HCT116 (cell line): ENCODE data around the gene ZRANB1. TPM values are rescaled to one million over a fixed set of nuclear protein-coding genes. Genes with fewer than 3 reads are reported as not detected.

Experiments
- ATAC-seq: fragments of 200-7000 bp; cut with Tn5 transposase; 2 replicates; pipeline ENCODE4 v1.9.1; 2020; ENCODE audit warnings: mild to moderate bottlenecking, moderate library complexity
- BruUV-seq: library from RNA; stranded (reverse); fragments of 400-500 nt; replicated peaks from 2 replicates; lab custom pipeline; 2021; lab: Mats Ljungman, UMichigan
- CTCF ChIA-PET: fragments of 300-600 bp; sonication (Branson Sonifier 250); formaldehyde crosslinking; loops from one replicate; lab custom pipeline; 2021; ENCODE audit warnings: antibody characterized with exemption; lab: Charles Lee
- POLR2A ChIA-PET: fragments of 300-600, 350-600 bp; sonication (Branson Sonifier 250); formaldehyde crosslinking; loops from one replicate; lab custom pipeline; 2021; ENCODE audit warnings: antibody characterized with exemption; lab: Charles Lee
- RAD21 ChIA-PET, 2 experiments: fragments of 300-600 bp; sonication (Branson Sonifier 250); formaldehyde crosslinking; loops; one replicate each; lab custom pipeline; 2023; ENCODE audit warnings: low total read pairs in 2 of 2; ENCODE audit not compliant: uncharacterized antibody in 2 of 2, unreplicated experiment in 2 of 2, low non-redundant PET in 1 of 2; lab: Charles Lee
- DNase-seq: peaks from one replicate; pipeline ENCODE4 v3.0.0-alpha.2; 2010; ENCODE audit warnings: low read depth, low spot score
- H2AFZ ChIP-seq: fragments of 200-600 bp; shearing (Covaris generic), sonication (generic); 2 replicates; pipeline ENCODE4 v1.6.1; 2017; ENCODE audit warnings: low read depth, mixed run types, mixed read lengths, antibody characterized with exemption, low read length; ENCODE audit not compliant: poor library complexity, severe bottlenecking
- H3K27ac ChIP-seq: 2 replicates; pipeline ENCODE4 v1.5.1; 2012; ENCODE audit warnings: low read depth, low read length
- H3K27me3 ChIP-seq: fragments of 200-600 bp; sonication (generic); 2 replicates; pipeline ENCODE4 v1.6.1; 2016; ENCODE audit warnings: mixed run types, low read length, mixed read lengths; ENCODE audit not compliant: insufficient read depth
- H3K36me3 ChIP-seq, 2 experiments: fragments of 200-500 bp in 1 of 2; fragments of 200-600 bp in 1 of 2; sonication (Bioruptor generic) in 1 of 2; sonication (generic) in 1 of 2; 2 replicates each; pipeline versions ENCODE4 v1.5.1 to v1.6.1; 2014 to 2016; ENCODE audit warnings: low read length in 2 of 2, inconsistent platforms in 1 of 2, mixed read lengths in 1 of 2, mixed run types in 1 of 2; ENCODE audit not compliant: insufficient read depth in 2 of 2, control insufficient read depth in 1 of 2
- H3K4me1 ChIP-seq, 2 experiments: fragments of 200-600 bp in 1 of 2; sonication (generic) in 1 of 2; 2 replicates each; pipeline versions ENCODE4 v1.5.1 to v1.6.1; 2012 to 2017; ENCODE audit warnings: low read length in 2 of 2, inconsistent platforms in 1 of 2, mild to moderate bottlenecking in 1 of 2, mixed read lengths in 1 of 2, mixed run types in 1 of 2, moderate library complexity in 1 of 2; ENCODE audit not compliant: insufficient read depth in 2 of 2, control insufficient read depth in 1 of 2
- H3K4me2 ChIP-seq: fragments of 200-600 bp; sonication (generic); 2 replicates; pipeline ENCODE4 v1.6.1; 2017; ENCODE audit warnings: mixed run types, low read length, mixed read lengths
- H3K4me3 ChIP-seq, 2 experiments: fragments of 200-600 bp in 1 of 2; sonication (generic) in 1 of 2; replicated peaks in 1 of 2; 2 replicates each; pipeline ENCODE4 v1.5.1; 2011 to 2016; ENCODE audit warnings: low read length in 2 of 2, control low read depth in 1 of 2, low read depth in 1 of 2, mild to moderate bottlenecking in 1 of 2, mixed read lengths in 1 of 2, mixed run types in 1 of 2
- H3K79me2 ChIP-seq: fragments of 200-600 bp; sonication (generic); 2 replicates; pipeline ENCODE4 v1.6.1; 2017; ENCODE audit warnings: mild to moderate bottlenecking, mixed run types, low read length, moderate library complexity, mixed read lengths; ENCODE audit not compliant: insufficient read depth
- H3K9ac ChIP-seq: fragments of 200-600 bp; sonication (generic); 2 replicates; pipeline ENCODE4 v1.6.1; 2016; ENCODE audit warnings: low read length, mixed read lengths
- H3K9me2 ChIP-seq: fragments of 200-600 bp; sonication (generic), shearing (Covaris generic); 2 replicates; pipeline ENCODE4 v1.6.1; 2017; ENCODE audit warnings: mixed run types, mild to moderate bottlenecking, moderate library complexity; ENCODE audit not compliant: insufficient read depth
- H3K9me3 ChIP-seq, 2 experiments: fragments of 200-500 bp in 1 of 2; fragments of 200-600 bp in 1 of 2; sonication (Bioruptor generic) in 1 of 2; sonication (generic) in 1 of 2; 2 replicates each; pipeline ENCODE4 v1.6.1; 2014 to 2017; ENCODE audit warnings: low read length in 2 of 2, mixed read lengths in 2 of 2, inconsistent platforms in 1 of 2, low read depth in 1 of 2, mild to moderate bottlenecking in 1 of 2, mixed run types in 1 of 2, moderate library complexity in 1 of 2; ENCODE audit not compliant: control insufficient read depth in 1 of 2, insufficient read depth in 1 of 2
- H4K20me1 ChIP-seq: fragments of 200-600 bp; sonication (generic), shearing (Covaris generic); 2 replicates; pipeline ENCODE4 v1.6.1; 2017; ENCODE audit warnings: mixed run types, mild to moderate bottlenecking, moderate library complexity; ENCODE audit not compliant: insufficient read depth
- CBX3 ChIP-seq: IDR thresholded peaks from 2 replicates; pipeline ENCODE4 v1.6.1; 2012; ENCODE audit warnings: low read depth
- EGR1 ChIP-seq: IDR thresholded peaks from 2 replicates; pipeline ENCODE4 v1.6.1; 2012; ENCODE audit warnings: low read depth
- ELF1 ChIP-seq: IDR thresholded peaks from 2 replicates; pipeline ENCODE4 v1.6.1; 2012; ENCODE audit warnings: low read depth, borderline replicate concordance
- EZH2 ChIP-seq: fragments of 200-600 bp; sonication (generic); IDR thresholded peaks from 2 replicates; pipeline ENCODE4 v1.6.1; 2017; ENCODE audit warnings: antibody characterized with exemption, mixed run types
- EZH2phosphoT487 ChIP-seq: fragments of 200-600 bp; IDR thresholded peaks from 2 replicates; pipeline ENCODE4 v1.6.1; 2018; ENCODE audit warnings: antibody characterized with exemption, borderline replicate concordance
- RAD21 ChIP-seq: IDR thresholded peaks from 2 replicates; pipeline ENCODE4 v1.6.1; 2012; ENCODE audit warnings: low read depth, mild to moderate bottlenecking
- SRF ChIP-seq: IDR thresholded peaks from 2 replicates; pipeline ENCODE4 v1.6.1; 2012; ENCODE audit warnings: low read depth
- YY1 ChIP-seq: IDR thresholded peaks from 2 replicates; pipeline ENCODE4 v1.6.1; 2011; ENCODE audit warnings: low read length, low read depth, moderate library complexity, mild to moderate bottlenecking; ENCODE audit not compliant: insufficient replicate concordance; ENCODE audit errors: extremely low read depth
- ZFX ChIP-seq: fragments of 450-650 bp; IDR thresholded peaks from 2 replicates; pipeline ENCODE4 v1.6.1; 2017
- ZNF274 ChIP-seq: fragments of 200-500 bp; sonication (Bioruptor generic); IDR thresholded peaks from 2 replicates; pipeline ENCODE4 v1.6.1; 2014; ENCODE audit warnings: mild to moderate bottlenecking, low read depth, low read length, inconsistent platforms
- intact Hi-C: fragments of 100-400 bp; cut with micrococcal nuclease; formaldehyde crosslinking; loops from 2 replicates; pipeline ENCODE4 v1.10.0; 2022
- total RNA-seq: library from RNA; stranded (reverse); gene quantifications from one replicate; pipeline ENCODE4 v1.2.1, GENCODE V29; 2021; ENCODE audit not compliant: unreplicated experiment
- TF ChIP-seq, protein P1 (sequence below), 3 experiments: fragments of 200-600 bp in 1 of 3; sonication (generic) in 1 of 3; IDR thresholded peaks in 2 of 3; conservative IDR thresholded peaks in 1 of 3; 2 replicates each; pipeline ENCODE4 v1.5.1; 2012 to 2017; ENCODE audit warnings: low read depth in 2 of 3, low read length in 2 of 3, antibody characterized with exemption in 1 of 3, borderline replicate concordance in 1 of 3, control low read depth in 1 of 3, mild to moderate bottlenecking in 1 of 3, mixed read lengths in 1 of 3, mixed run types in 1 of 3, moderate library complexity in 1 of 3; ENCODE audit not compliant: insufficient read depth in 1 of 3
- TF ChIP-seq, protein P2 (sequence below): IDR thresholded peaks from 2 replicates; pipeline ENCODE4 v1.6.1; 2011; ENCODE audit warnings: mild to moderate bottlenecking, low read length, moderate library complexity; ENCODE audit not compliant: insufficient replicate concordance; ENCODE audit errors: extremely low read depth
- TF ChIP-seq, protein P3 (sequence below): IDR thresholded peaks from 2 replicates; pipeline ENCODE4 v1.6.1; 2012

The ZRANB1 gene
- total RNA-seq, 1 experiment from 2014 or later: 23.9 TPM

DNA sequence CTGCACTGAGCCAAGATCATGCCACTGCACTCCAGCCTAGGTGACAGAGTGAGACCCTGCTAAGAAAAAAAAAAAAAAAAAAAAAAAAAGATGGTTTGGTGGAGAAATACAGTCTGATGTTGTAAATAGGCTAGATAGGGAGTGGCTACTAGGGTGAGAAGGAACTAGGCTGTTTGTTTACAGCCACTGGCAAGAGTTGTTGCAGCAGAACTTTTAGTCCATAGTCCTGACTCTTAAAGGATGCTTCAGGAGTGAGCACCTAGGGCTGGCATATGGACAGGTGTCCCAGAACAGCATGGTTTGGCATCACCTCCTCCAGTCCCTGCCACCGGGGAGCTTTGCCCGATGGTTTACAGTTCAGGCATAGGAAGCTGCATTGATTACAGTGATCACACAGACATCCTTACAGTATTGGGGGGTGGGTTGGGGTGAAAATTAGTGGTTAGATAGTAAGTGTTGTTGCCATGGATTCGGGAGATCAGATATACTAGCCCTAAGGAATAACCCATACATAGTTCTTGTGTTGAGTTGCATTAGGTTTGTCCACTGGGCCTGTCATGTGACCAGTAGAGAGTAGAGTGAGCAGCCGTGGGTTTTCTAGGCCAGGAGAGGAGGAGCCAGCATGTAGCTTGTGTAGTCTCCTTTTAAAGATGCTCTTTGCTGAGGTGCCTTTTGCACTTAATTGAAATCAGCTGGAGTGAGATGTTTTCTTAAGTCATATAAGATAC lies 35.9 kb downstream of the ZRANB1 start:
- ChIA-PET CTCF (no interaction called here), POLR2A (interaction anchor here (0.6 to 1.5 kb wide), 2 partner anchors 16 to 186 kb away, joined by 3 read pairs; no protein-coding TSS in a partner anchor), RAD21 (no interaction called here)
- Histone ChIP-seq H3K36me3 (peaks cover 19 to 23% of the 10 kb centered on the region in 2 experiments; a peak in 2 of 4 replicates), H3K4me1 (no peaks in the 10 kb centered on the region), H4K20me1 (peaks cover 20% of the 10 kb centered on the region; the same call in 1 of the 2 replicates), H3K9ac (no peak overlapping the region), H3K9me2 (no peaks in the 10 kb centered on the region), H2AFZ (no peak overlapping the region), H3K79me2 (peaks cover 42% of the 10 kb centered on the region), H3K4me2 (no peak overlapping the region), H3K4me3 (no peak overlapping the region), H3K27me3 (no peaks in the 10 kb centered on the region), H3K27ac (no peak overlapping the region), H3K9me3 (no peaks in the 10 kb centered on the region)
- intact Hi-C loops: no loop called here
- no peak for TF ChIP-seq ZNF274
- no peak for TF ChIP-seq ELF1
- peak; percentile 30; the same call in 1 of the 2 replicates for ATAC-seq
- no peak for DNase-seq
- no TSS peak for BruUV-seq

DNA sequence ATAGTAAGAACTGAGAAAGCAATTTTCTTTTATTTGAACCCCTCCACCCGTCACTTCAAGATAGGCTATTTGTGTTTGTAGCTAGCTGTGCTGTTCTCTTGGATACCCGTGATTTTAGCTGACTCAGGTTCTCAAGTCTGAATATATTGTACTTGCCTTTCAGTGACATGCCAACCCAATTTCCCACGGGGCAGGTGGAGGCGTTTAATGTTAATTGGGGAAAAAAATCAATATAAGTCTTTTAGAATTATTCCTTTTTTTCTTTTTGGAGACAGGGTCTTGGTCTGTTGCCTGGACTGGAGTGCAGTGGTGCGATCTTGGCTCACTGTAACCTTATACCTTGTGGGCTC lies 36.4 kb downstream of the ZRANB1 start:
- POLR2A ChIA-PET: interaction anchor here (1.5 kb wide), 1 partner anchor 17 kb away, joined by 3 read pairs; no protein-coding TSS in a partner anchor
- Histone ChIP-seq H3K9me3 (no peaks in the 10 kb centered on the region), H3K36me3 (peaks cover 24% of the 10 kb centered on the region in 2 experiments; a peak in 2 of 4 replicates), H3K4me3 (no peak overlapping the region), H4K20me1 (peaks cover 22% of the 10 kb centered on the region; the same call in 1 of the 2 replicates), H3K79me2 (peaks cover 37% of the 10 kb centered on the region), H3K27me3 (no peaks in the 10 kb centered on the region), H3K4me1 (no peaks in the 10 kb centered on the region), H3K4me2 (no peak overlapping the region)
- no peak for DNase-seq
- intact Hi-C loops: no loop called here
- ATAC-seq: no peak
- no TSS peak for BruUV-seq
- no peak for TF ChIP-seq ZNF274
- TF ChIP-seq EGR1: no peak
- no peak for TF ChIP-seq EZH2phosphoT487
- TF ChIP-seq CBX3: no peak
- TF ChIP-seq, protein P1, sequence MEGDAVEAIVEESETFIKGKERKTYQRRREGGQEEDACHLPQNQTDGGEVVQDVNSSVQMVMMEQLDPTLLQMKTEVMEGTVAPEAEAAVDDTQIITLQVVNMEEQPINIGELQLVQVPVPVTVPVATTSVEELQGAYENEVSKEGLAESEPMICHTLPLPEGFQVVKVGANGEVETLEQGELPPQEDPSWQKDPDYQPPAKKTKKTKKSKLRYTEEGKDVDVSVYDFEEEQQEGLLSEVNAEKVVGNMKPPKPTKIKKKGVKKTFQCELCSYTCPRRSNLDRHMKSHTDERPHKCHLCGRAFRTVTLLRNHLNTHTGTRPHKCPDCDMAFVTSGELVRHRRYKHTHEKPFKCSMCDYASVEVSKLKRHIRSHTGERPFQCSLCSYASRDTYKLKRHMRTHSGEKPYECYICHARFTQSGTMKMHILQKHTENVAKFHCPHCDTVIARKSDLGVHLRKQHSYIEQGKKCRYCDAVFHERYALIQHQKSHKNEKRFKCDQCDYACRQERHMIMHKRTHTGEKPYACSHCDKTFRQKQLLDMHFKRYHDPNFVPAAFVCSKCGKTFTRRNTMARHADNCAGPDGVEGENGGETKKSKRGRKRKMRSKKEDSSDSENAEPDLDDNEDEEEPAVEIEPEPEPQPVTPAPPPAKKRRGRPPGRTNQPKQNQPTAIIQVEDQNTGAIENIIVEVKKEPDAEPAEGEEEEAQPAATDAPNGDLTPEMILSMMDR (IDR thresholded peaks at IDR 0.05 in 2 of 3, conservative IDR thresholded peaks at IDR 0.05 in 1 of 3; ENCODE audit: borderline replicate concordance in 1 of 3, insufficient read depth in 1 of 3, low read depth in 2 of 3, low read length in 2 of 3): no peak
- no peak for TF ChIP-seq SRF
- no peak for TF ChIP-seq ELF1
- TF ChIP-seq, protein P2, sequence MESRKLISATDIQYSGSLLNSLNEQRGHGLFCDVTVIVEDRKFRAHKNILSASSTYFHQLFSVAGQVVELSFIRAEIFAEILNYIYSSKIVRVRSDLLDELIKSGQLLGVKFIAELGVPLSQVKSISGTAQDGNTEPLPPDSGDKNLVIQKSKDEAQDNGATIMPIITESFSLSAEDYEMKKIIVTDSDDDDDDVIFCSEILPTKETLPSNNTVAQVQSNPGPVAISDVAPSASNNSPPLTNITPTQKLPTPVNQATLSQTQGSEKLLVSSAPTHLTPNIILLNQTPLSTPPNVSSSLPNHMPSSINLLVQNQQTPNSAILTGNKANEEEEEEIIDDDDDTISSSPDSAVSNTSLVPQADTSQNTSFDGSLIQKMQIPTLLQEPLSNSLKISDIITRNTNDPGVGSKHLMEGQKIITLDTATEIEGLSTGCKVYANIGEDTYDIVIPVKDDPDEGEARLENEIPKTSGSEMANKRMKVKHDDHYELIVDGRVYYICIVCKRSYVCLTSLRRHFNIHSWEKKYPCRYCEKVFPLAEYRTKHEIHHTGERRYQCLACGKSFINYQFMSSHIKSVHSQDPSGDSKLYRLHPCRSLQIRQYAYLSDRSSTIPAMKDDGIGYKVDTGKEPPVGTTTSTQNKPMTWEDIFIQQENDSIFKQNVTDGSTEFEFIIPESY: no peak
- no peak for TF ChIP-seq ZFX
- no peak for TF ChIP-seq EZH2
- no peak for TF ChIP-seq RAD21
- TF ChIP-seq YY1: no peak
- TF ChIP-seq, protein P3, sequence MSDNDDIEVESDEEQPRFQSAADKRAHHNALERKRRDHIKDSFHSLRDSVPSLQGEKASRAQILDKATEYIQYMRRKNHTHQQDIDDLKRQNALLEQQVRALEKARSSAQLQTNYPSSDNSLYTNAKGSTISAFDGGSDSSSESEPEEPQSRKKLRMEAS: no peak
- TF ChIP-seq, all 23 proteins: peak for 0
- CTCF ChIA-PET: no interaction called here
- Histone ChIP-seq H2AFZ (no peak overlapping the region), H3K27ac (no peak overlapping the region), H3K9ac (no peak overlapping the region), H3K9me2 (no peaks in the 10 kb centered on the region)
- RAD21 ChIA-PET: no interaction called here
